Body of pancreas (tissue), 4 donors: ENCODE measurements around the gene ARHGAP12.
A peak's percentile ranks its signal among the peaks of the same experiment; 100 is the strongest.

Experiments used
- CTCF ChIP-seq, 7 experiments: fragments of 450-650 bp in 4 of 7; fragments of 200-600 bp in 3 of 7; sonication (generic) in 3 of 7; IDR thresholded peaks; one replicate each; pipeline ENCODE4 v1.5.1; 2016 to 2019; ENCODE audit warnings: antibody characterized with exemption in 7 of 7
- POLR2A ChIP-seq, 3 donors: fragments of 450-650 bp; IDR thresholded peaks; one replicate each; pipeline ENCODE4 v1.6.1; 2016; ENCODE audit warnings: antibody characterized with exemption in 3 of 3, mild to moderate bottlenecking in 2 of 3

- TF ChIP-seq CTCF (IDR thresholded peaks at IDR 0.05) (no peak), POLR2A (IDR thresholded peaks at IDR 0.05) (peak in 1 of 3 donors; percentile 30)
Observed at GRCh38 chr10:31771331-31771831, 157.2 kb downstream of the ARHGAP12 start.
